Measurements from ENCODE around the gene MPZL3. TPM values are rescaled to one million over a fixed set of nuclear protein-coding genes. Genes with fewer than 3 reads are reported as not detected.

The MPZL3 gene
- total and polyA plus RNA-seq, 2 experiments from 2014 or later = 10.2 to 20.6 TPM

DNA sequence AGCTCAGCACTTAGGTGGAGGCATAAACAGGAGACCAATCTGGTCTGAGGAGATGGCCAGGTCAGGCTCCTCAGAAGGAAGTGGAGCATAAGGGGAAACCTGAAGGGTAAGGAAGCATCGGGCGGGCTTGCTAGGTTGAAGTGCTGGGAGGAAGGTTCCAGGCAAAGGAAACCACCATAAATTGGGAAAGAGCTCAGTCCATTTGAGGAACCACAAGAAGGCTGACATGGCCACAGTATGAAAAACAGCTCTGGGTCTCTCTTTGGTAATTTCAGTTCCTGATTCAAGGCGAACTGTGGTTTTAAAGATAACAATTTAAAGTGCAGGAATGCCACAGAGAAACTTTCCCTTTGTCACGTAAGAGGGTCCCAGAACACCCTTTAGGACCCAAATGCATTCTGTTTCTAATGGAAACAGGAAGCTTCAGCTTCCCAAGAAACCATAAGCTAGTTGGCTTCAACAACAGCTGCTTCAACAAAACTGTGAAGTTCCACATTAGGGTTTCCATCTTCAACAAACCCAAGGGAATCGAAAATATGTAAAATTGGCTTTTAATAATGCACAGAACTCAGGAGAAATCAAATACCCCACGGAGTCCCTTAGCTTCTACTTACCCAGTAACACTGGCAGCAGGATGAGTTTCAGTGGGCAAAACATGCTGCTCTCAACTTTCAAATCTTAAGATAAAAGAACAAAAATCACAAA, 37.8 kb downstream of the MPZL3 start:
- Histone ChIP-seq H3K27ac (peak overlapping the region; percentile 96), H3K27me3 (no peaks in the 10 kb centered on the region), H3K36me3 (replicated peaks; ENCODE audit: insufficient read depth, low read depth) (no peaks in the 10 kb centered on the region), H3K4me1 (ENCODE audit: insufficient read depth) (peaks cover 45% of the 10 kb centered on the region), H3K4me3 (no peak overlapping the region), H2AFZ (no peak overlapping the region), H3K9me2 (replicated peaks; ENCODE audit: insufficient read depth) (no peaks in the 10 kb centered on the region), H3K79me2 (no peaks in the 10 kb centered on the region), H4K20me1 (ENCODE audit: insufficient read depth, poor library complexity, severe bottlenecking) (no peaks in the 10 kb centered on the region), H3K9me3 (ENCODE audit: low read depth) (no peaks in the 10 kb centered on the region), H3K4me2 (peak overlapping the region; percentile 56)
- DNase-seq (ENCODE audit: low spot score) = no peak
- TF ChIP-seq, protein P1, sequence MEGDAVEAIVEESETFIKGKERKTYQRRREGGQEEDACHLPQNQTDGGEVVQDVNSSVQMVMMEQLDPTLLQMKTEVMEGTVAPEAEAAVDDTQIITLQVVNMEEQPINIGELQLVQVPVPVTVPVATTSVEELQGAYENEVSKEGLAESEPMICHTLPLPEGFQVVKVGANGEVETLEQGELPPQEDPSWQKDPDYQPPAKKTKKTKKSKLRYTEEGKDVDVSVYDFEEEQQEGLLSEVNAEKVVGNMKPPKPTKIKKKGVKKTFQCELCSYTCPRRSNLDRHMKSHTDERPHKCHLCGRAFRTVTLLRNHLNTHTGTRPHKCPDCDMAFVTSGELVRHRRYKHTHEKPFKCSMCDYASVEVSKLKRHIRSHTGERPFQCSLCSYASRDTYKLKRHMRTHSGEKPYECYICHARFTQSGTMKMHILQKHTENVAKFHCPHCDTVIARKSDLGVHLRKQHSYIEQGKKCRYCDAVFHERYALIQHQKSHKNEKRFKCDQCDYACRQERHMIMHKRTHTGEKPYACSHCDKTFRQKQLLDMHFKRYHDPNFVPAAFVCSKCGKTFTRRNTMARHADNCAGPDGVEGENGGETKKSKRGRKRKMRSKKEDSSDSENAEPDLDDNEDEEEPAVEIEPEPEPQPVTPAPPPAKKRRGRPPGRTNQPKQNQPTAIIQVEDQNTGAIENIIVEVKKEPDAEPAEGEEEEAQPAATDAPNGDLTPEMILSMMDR (IDR thresholded peaks at IDR 0.05; ENCODE audit: poor library complexity) = no peak
- TF ChIP-seq EZH2phosphoT487 (IDR thresholded peaks at IDR 0.05; ENCODE audit: low read depth, severe bottlenecking, unreplicated experiment) (no peak), EZH2 (IDR thresholded peaks at IDR 0.05; ENCODE audit: borderline replicate concordance) (no peak)
- 69% methylated on average over 6 of the region's 6 CpGs for WGBS (ENCODE audit: low lambda C conversion rate, missing lambda C conversion rate)

DNA sequence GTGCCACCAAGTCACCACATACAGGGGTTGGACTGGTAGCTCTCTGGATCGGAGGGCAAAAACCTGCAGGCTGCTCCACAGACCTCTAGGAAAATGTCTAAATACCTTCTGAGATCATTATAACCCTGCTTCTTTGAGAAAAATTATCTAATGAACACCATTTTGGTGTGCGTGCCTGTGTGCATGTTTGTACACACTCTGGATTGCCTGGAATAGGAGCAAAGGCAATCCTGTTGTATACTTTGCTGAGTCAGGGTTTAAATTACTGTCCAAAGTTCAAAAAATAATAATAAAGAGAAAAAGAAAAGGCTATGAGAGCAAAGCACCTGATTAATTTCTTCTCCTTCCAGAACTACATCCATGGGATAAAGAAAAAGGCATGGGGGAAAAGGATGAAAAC, 38.4 kb downstream of the MPZL3 start:
- Histone ChIP-seq H3K4me3 (no peak overlapping the region), H3K4me1 (ENCODE audit: insufficient read depth) (peaks cover 45% of the 10 kb centered on the region), H3K9me2 (replicated peaks; ENCODE audit: insufficient read depth) (no peaks in the 10 kb centered on the region), H3K27ac (peak overlapping the region; percentile 96), H3K9me3 (ENCODE audit: low read depth) (no peaks in the 10 kb centered on the region), H3K4me2 (peak overlapping the region; percentile 56), H4K20me1 (ENCODE audit: insufficient read depth, poor library complexity, severe bottlenecking) (no peaks in the 10 kb centered on the region), H3K27me3 (no peaks in the 10 kb centered on the region), H2AFZ (no peak overlapping the region), H3K79me2 (no peaks in the 10 kb centered on the region), H3K36me3 (replicated peaks; ENCODE audit: insufficient read depth, low read depth) (no peaks in the 10 kb centered on the region)
- 56% methylated on average over 2 of the region's 2 CpGs for WGBS (ENCODE audit: low lambda C conversion rate, missing lambda C conversion rate)
- TF ChIP-seq, protein P1 (IDR thresholded peaks at IDR 0.05; ENCODE audit: poor library complexity) = no peak
- no peak for TF ChIP-seq EZH2phosphoT487 (IDR thresholded peaks at IDR 0.05; ENCODE audit: low read depth, severe bottlenecking, unreplicated experiment)
- no peak for TF ChIP-seq EZH2 (IDR thresholded peaks at IDR 0.05; ENCODE audit: borderline replicate concordance)
- peak; percentile 55 for DNase-seq (ENCODE audit: low spot score)

DNA sequence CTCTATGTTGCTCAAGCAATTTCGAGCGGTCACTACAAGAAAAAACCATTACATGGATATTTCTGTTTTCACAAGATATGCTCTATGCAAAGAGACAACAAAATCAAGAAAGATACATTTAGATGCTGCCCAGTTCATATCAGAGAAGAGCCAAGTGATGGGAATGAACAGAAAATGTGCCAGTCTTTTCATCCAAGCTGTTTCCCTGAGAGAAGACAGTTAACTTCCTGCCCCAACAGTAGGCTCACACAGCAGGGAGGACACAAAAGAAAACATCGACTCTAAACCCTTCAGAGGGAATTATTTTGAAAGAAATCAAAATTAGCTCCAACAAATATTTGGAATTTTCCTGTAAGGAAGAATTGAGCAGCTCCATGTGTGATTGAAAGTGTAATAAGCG, 39.0 kb downstream of the MPZL3 start:
- Histone ChIP-seq H3K27ac (peak overlapping the region; percentile 96), H3K4me2 (peak overlapping the region; percentile 20), H3K36me3 (replicated peaks; ENCODE audit: insufficient read depth, low read depth) (no peaks in the 10 kb centered on the region), H3K4me3 (no peak overlapping the region), H3K4me1 (ENCODE audit: insufficient read depth) (peaks cover 45% of the 10 kb centered on the region), H3K79me2 (no peaks in the 10 kb centered on the region), H2AFZ (no peak overlapping the region), H3K9me3 (ENCODE audit: low read depth) (no peaks in the 10 kb centered on the region), H3K9me2 (replicated peaks; ENCODE audit: insufficient read depth) (no peaks in the 10 kb centered on the region), H3K27me3 (no peaks in the 10 kb centered on the region), H4K20me1 (ENCODE audit: insufficient read depth, poor library complexity, severe bottlenecking) (no peaks in the 10 kb centered on the region)
- WGBS (ENCODE audit: low lambda C conversion rate, missing lambda C conversion rate) = 76% methylated on average over 4 of the region's 4 CpGs
- DNase-seq (ENCODE audit: low spot score) = no peak
- no peak for TF ChIP-seq EZH2 (IDR thresholded peaks at IDR 0.05; ENCODE audit: borderline replicate concordance)
- TF ChIP-seq EZH2phosphoT487 (IDR thresholded peaks at IDR 0.05; ENCODE audit: low read depth, severe bottlenecking, unreplicated experiment) = no peak
- TF ChIP-seq, protein P1 (IDR thresholded peaks at IDR 0.05; ENCODE audit: poor library complexity) = no peak

All from hepatocyte (in vitro differentiated cells).